Neural progenitor cell (in vitro differentiated cells): ENCODE measurements around the gene USE1.

Experiments
- CTCF ChIP-seq: fragments of 200-600 bp; sonication (generic); IDR thresholded peaks from 2 replicates; pipeline ENCODE4 v1.5.1; 2017; ENCODE audit warnings: antibody characterized with exemption, mild to moderate bottlenecking
- EZH2phosphoT487 ChIP-seq: fragments of 200-600 bp; sonication (generic); IDR thresholded peaks from 2 replicates; pipeline ENCODE4 v1.6.1; 2017; ENCODE audit warnings: antibody characterized with exemption

- no peak for TF ChIP-seq CTCF
- no peak for TF ChIP-seq EZH2phosphoT487
These were observed 22.9 kb downstream of the USE1 start for GRCh38 chr19:17237747-17238706.
